ENCODE measurements around the gene CCNT2.

The CCNT2 gene

GRCh38 chr2:134985061-134985460 is 66.4 kb downstream of the CCNT2 start:
- no peaks in the 10 kb centered on the region for H3K4me1 ChIP-seq (ENCODE audit: control insufficient read depth, insufficient read depth, low read length)
- no peak overlapping the region for H3K4me3 ChIP-seq (ENCODE audit: low read length)
- no peaks in the 10 kb centered on the region for H3K9me3 ChIP-seq (ENCODE audit: control insufficient read depth, low read length)
- H3K9ac ChIP-seq (ENCODE audit: low read length) = no peak overlapping the region
- no peaks in the 10 kb centered on the region for H3K36me3 ChIP-seq (ENCODE audit: control insufficient read depth, insufficient read depth, low read length)
- H3K27me3 ChIP-seq (ENCODE audit: control insufficient read depth, insufficient read depth, low read length) = no peaks in the 10 kb centered on the region

GRCh38 chr2:134988994-134989605 is 70.5 kb downstream of the CCNT2 start:
- Histone ChIP-seq H3K4me3 (ENCODE audit: low read length) (no peak overlapping the region), H3K36me3 (ENCODE audit: control insufficient read depth, insufficient read depth, low read length) (no peaks in the 10 kb centered on the region), H3K9ac (ENCODE audit: low read length) (no peak overlapping the region), H3K9me3 (ENCODE audit: control insufficient read depth, low read length) (no peaks in the 10 kb centered on the region), H3K27me3 (ENCODE audit: control insufficient read depth, insufficient read depth, low read length) (no peaks in the 10 kb centered on the region), H3K4me1 (ENCODE audit: control insufficient read depth, insufficient read depth, low read length) (no peaks in the 10 kb centered on the region)

GRCh38 chr2:134999521-134999920 is 80.9 kb downstream of the CCNT2 start:
- Histone ChIP-seq H3K27me3 (ENCODE audit: control insufficient read depth, insufficient read depth, low read length) (peaks cover 2% of the 10 kb centered on the region), H3K9ac (ENCODE audit: low read length) (no peak overlapping the region), H3K36me3 (ENCODE audit: control insufficient read depth, insufficient read depth, low read length) (no peaks in the 10 kb centered on the region), H3K4me1 (ENCODE audit: control insufficient read depth, insufficient read depth, low read length) (no peaks in the 10 kb centered on the region), H3K9me3 (ENCODE audit: control insufficient read depth, low read length) (no peaks in the 10 kb centered on the region), H3K4me3 (ENCODE audit: low read length) (no peak overlapping the region)

GRCh38 chr2:135002836-135003235 is 84.2 kb downstream of the CCNT2 start:
- Histone ChIP-seq H3K9me3 (ENCODE audit: control insufficient read depth, low read length) (no peaks in the 10 kb centered on the region), H3K4me1 (ENCODE audit: control insufficient read depth, insufficient read depth, low read length) (no peaks in the 10 kb centered on the region), H3K9ac (ENCODE audit: low read length) (no peak overlapping the region), H3K4me3 (ENCODE audit: low read length) (no peak overlapping the region), H3K36me3 (ENCODE audit: control insufficient read depth, insufficient read depth, low read length) (no peaks in the 10 kb centered on the region), H3K27me3 (ENCODE audit: control insufficient read depth, insufficient read depth, low read length) (peaks cover 8% of the 10 kb centered on the region)

DNA sequence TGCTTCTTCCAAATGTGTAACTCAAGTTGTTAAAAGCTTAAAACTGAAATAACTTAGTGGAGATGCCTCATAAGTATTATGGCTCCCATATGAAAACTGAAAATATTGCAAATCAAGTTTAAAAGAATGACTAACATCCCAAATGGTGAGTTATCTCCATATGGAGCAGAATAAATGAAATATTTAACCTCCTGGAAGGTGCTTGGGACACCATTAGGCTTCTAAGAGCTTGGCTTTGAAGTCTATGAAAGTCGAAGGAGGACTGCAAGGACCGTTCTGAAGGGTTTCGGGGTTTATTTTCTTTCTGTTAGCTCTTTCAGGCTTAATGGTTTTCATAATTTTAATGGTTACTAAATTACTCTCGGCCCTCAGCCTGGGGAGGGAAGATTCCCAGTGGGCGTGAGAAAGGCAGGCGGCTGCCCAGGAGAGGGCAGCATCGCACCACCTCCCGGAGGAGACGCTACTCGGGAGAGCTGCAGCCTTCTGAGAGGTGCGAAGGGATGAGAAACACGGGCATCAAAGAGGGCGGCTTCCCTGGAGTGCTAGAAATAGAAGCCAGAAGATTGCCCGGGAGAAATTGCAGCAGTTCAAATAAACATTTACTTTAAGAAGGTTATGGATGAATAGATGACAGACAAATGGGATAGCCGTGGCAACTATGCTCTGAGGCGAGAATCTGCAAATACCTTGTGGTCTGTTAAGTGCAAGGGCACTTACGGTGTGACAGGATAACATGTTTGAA is 85.6 kb downstream of the CCNT2 start:
- no peaks in the 10 kb centered on the region for H3K4me1 ChIP-seq (ENCODE audit: control insufficient read depth, insufficient read depth, low read length)
- H3K9ac ChIP-seq (ENCODE audit: low read length) = no peak overlapping the region
- H3K9me3 ChIP-seq (ENCODE audit: control insufficient read depth, low read length) = no peaks in the 10 kb centered on the region
- H3K27me3 ChIP-seq (ENCODE audit: control insufficient read depth, insufficient read depth, low read length) = peaks cover 8% of the 10 kb centered on the region
- no peak overlapping the region for H3K4me3 ChIP-seq (ENCODE audit: low read length)
- no peaks in the 10 kb centered on the region for H3K36me3 ChIP-seq (ENCODE audit: control insufficient read depth, insufficient read depth, low read length)

DNA sequence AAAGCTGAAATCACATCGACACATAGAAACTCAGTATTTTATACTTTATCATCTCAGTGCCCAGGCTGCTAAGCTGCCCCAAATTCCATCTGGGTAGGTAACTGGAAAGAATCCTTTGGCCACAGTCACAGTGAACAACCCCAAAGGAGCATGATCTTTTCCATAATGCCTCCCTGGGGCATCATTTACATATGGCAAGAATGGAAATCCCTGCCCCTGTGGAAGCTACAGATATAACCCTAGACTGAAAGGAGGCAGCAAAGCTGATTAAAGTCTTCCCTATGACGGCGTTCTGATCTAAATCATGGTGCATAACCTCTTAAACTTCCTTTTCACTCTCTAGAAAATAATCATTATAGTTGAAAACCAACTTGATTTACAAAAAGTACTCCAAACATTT is 87.1 kb downstream of the CCNT2 start:
- Histone ChIP-seq H3K4me1 (ENCODE audit: control insufficient read depth, insufficient read depth, low read length) (no peaks in the 10 kb centered on the region), H3K9ac (ENCODE audit: low read length) (no peak overlapping the region), H3K9me3 (ENCODE audit: control insufficient read depth, low read length) (no peaks in the 10 kb centered on the region), H3K36me3 (ENCODE audit: control insufficient read depth, insufficient read depth, low read length) (no peaks in the 10 kb centered on the region), H3K27me3 (ENCODE audit: control insufficient read depth, insufficient read depth, low read length) (peaks cover 8% of the 10 kb centered on the region), H3K4me3 (ENCODE audit: low read length) (no peak overlapping the region)
